Vagina (tissue), 2 donors: Measurements from ENCODE around the gene MMP28.

ENCODE experiments used
- POLR2A ChIP-seq, 2 donors: fragments of 450-650 bp; IDR thresholded peaks; one replicate each; pipeline ENCODE4 v1.6.1; 2017; ENCODE audit warnings: antibody characterized with exemption in 2 of 2, mild to moderate bottlenecking in 2 of 2, moderate library complexity in 2 of 2
- POLR2AphosphoS5 ChIP-seq, 2 donors: sonication (generic); formaldehyde crosslinking; IDR thresholded peaks; one replicate each; pipeline ENCODE4 v1.9.0; 2017; ENCODE audit warnings: antibody characterized with exemption in 2 of 2, mild to moderate bottlenecking in 2 of 2, low read depth in 1 of 2; ENCODE audit not compliant: insufficient read depth in 1 of 2
- TF ChIP-seq, protein P1 (sequence below), 3 experiments: fragments of 450-650 bp in 2 of 3; fragments of 200-600 bp in 1 of 3; sonication (generic) in 1 of 3; IDR thresholded peaks; one replicate each; pipeline ENCODE4 v1.5.1; 2017 to 2019; ENCODE audit warnings: antibody characterized with exemption in 3 of 3, mild to moderate bottlenecking in 2 of 3, moderate library complexity in 2 of 3

- TF ChIP-seq, protein P1, sequence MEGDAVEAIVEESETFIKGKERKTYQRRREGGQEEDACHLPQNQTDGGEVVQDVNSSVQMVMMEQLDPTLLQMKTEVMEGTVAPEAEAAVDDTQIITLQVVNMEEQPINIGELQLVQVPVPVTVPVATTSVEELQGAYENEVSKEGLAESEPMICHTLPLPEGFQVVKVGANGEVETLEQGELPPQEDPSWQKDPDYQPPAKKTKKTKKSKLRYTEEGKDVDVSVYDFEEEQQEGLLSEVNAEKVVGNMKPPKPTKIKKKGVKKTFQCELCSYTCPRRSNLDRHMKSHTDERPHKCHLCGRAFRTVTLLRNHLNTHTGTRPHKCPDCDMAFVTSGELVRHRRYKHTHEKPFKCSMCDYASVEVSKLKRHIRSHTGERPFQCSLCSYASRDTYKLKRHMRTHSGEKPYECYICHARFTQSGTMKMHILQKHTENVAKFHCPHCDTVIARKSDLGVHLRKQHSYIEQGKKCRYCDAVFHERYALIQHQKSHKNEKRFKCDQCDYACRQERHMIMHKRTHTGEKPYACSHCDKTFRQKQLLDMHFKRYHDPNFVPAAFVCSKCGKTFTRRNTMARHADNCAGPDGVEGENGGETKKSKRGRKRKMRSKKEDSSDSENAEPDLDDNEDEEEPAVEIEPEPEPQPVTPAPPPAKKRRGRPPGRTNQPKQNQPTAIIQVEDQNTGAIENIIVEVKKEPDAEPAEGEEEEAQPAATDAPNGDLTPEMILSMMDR (IDR thresholded peaks at IDR 0.05): no peak
- TF ChIP-seq POLR2A (IDR thresholded peaks at IDR 0.05): no peak
- TF ChIP-seq POLR2AphosphoS5 (IDR thresholded peaks at IDR 0.05; ENCODE audit: insufficient read depth in 1 of 2, low read depth in 1 of 2): no peak
These were observed 1.9 kb upstream of the MMP28 start for GRCh38 chr17:35797370-35797769.
